Spleen (tissue), 7 donors: ENCODE results near the gene IMMP1L.

ENCODE experiments used
- POLR2A ChIP-seq, 3 donors: fragments of 450-650 bp; IDR thresholded peaks; one replicate each; pipeline ENCODE4 v1.5.1; 2017; ENCODE audit warnings: antibody characterized with exemption in 3 of 3, mild to moderate bottlenecking in 1 of 3
- TF ChIP-seq, protein P1 (sequence below), 11 experiments: fragments of 200-600 bp in 7 of 11; fragments of 450-650 bp in 4 of 11; sonication (generic) in 4 of 11; IDR thresholded peaks in 8 of 11; conservative IDR thresholded peaks in 3 of 11; 1 replicate in 7 of 11; 2 replicates in 4 of 11; pipeline versions ENCODE4 v1.4.0 to v1.8.0; 2016 to 2021; ENCODE audit warnings: antibody characterized with exemption in 11 of 11, inconsistent platforms in 4 of 11, mild to moderate bottlenecking in 1 of 11
- donor health status: DM: no; HTN: no; CAD: no; lungs with moderate emphysema.
- donor health status: DM: no; HTN: no; CAD: no.
- donor health status: DM: no; HTN: no; CAD: no.

DNA sequence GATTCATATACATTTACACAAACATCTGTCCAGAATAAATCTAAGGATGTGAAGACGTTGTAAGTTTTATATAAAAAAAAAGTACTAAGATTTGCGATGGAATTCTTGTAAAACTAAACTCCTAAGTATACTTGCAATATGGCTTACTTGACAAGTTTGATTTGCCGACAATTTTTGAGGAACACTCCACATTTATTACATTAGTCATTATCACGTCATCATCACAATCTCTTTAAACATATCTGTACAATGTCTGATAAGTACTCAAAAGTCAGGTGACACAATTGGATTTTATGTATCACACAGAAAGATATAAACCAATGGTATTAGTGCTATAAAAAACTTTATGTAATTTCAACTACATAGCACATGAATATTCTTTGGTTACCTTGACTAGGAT is 30.4 kb downstream of the IMMP1L start:
- TF ChIP-seq, protein P1, sequence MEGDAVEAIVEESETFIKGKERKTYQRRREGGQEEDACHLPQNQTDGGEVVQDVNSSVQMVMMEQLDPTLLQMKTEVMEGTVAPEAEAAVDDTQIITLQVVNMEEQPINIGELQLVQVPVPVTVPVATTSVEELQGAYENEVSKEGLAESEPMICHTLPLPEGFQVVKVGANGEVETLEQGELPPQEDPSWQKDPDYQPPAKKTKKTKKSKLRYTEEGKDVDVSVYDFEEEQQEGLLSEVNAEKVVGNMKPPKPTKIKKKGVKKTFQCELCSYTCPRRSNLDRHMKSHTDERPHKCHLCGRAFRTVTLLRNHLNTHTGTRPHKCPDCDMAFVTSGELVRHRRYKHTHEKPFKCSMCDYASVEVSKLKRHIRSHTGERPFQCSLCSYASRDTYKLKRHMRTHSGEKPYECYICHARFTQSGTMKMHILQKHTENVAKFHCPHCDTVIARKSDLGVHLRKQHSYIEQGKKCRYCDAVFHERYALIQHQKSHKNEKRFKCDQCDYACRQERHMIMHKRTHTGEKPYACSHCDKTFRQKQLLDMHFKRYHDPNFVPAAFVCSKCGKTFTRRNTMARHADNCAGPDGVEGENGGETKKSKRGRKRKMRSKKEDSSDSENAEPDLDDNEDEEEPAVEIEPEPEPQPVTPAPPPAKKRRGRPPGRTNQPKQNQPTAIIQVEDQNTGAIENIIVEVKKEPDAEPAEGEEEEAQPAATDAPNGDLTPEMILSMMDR (IDR thresholded peaks at IDR 0.05 in 8 of 11, conservative IDR thresholded peaks at IDR 0.05 in 3 of 11) = no peak
- no peak for TF ChIP-seq POLR2A (IDR thresholded peaks at IDR 0.05)
